Measurements from ENCODE around the gene UBQLN1.

Gene UBQLN1

GRCh38 chr9:83639266-83639665 is 68.5 kb downstream of the UBQLN1 start:
- TF ChIP-seq ZBTB7A (IDR thresholded peaks at IDR 0.05; ENCODE audit: low read depth) (no peak), EP300 (IDR thresholded peaks at IDR 0.05; ENCODE audit: borderline replicate concordance) (no peak), NFIC (IDR thresholded peaks at IDR 0.05) (no peak), CREB1 (IDR thresholded peaks at IDR 0.05; ENCODE audit: low read depth) (no peak)

DNA sequence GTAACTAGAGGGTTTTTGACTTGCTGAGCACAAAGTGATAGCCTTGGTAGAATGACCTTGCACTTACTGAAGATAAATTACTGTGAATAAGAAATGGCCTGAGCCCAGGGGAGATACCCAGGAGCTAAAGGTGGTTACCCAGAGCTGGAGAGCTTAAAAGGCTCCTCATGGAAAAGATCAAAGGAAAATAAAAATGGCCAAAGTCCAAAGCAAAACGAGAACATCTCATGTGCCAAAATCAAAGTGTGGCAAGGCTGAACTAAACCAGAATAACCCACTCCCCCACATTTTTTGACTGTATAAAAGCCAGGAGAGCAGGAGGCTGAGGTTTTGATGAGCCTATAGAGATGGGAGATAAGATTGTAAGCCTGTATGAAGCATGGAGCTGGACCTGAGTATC is 70.4 kb downstream of the UBQLN1 start:
- TF ChIP-seq, protein P1, sequence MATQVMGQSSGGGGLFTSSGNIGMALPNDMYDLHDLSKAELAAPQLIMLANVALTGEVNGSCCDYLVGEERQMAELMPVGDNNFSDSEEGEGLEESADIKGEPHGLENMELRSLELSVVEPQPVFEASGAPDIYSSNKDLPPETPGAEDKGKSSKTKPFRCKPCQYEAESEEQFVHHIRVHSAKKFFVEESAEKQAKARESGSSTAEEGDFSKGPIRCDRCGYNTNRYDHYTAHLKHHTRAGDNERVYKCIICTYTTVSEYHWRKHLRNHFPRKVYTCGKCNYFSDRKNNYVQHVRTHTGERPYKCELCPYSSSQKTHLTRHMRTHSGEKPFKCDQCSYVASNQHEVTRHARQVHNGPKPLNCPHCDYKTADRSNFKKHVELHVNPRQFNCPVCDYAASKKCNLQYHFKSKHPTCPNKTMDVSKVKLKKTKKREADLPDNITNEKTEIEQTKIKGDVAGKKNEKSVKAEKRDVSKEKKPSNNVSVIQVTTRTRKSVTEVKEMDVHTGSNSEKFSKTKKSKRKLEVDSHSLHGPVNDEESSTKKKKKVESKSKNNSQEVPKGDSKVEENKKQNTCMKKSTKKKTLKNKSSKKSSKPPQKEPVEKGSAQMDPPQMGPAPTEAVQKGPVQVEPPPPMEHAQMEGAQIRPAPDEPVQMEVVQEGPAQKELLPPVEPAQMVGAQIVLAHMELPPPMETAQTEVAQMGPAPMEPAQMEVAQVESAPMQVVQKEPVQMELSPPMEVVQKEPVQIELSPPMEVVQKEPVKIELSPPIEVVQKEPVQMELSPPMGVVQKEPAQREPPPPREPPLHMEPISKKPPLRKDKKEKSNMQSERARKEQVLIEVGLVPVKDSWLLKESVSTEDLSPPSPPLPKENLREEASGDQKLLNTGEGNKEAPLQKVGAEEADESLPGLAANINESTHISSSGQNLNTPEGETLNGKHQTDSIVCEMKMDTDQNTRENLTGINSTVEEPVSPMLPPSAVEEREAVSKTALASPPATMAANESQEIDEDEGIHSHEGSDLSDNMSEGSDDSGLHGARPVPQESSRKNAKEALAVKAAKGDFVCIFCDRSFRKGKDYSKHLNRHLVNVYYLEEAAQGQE (IDR thresholded peaks at IDR 0.05; ENCODE audit: low read depth), result no peak
- TF ChIP-seq TEAD4 (IDR thresholded peaks at IDR 0.05), result no peak
- TF ChIP-seq CREB1 (IDR thresholded peaks at IDR 0.05; ENCODE audit: low read depth), result no peak
- TF ChIP-seq FOXM1 (IDR thresholded peaks at IDR 0.05; ENCODE audit: borderline replicate concordance, low read depth), result no peak
- no peak for TF ChIP-seq CEBPB (IDR thresholded peaks at IDR 0.05)
- TF ChIP-seq EGR1 (IDR thresholded peaks at IDR 0.05), result no peak
- TF ChIP-seq YY1 (IDR thresholded peaks at IDR 0.05; ENCODE audit: low read depth), result no peak
- TF ChIP-seq, protein P2, sequence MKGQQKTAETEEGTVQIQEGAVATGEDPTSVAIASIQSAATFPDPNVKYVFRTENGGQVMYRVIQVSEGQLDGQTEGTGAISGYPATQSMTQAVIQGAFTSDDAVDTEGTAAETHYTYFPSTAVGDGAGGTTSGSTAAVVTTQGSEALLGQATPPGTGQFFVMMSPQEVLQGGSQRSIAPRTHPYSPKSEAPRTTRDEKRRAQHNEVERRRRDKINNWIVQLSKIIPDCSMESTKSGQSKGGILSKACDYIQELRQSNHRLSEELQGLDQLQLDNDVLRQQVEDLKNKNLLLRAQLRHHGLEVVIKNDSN (IDR thresholded peaks at IDR 0.05), result no peak
- TF ChIP-seq TAF1 (IDR thresholded peaks at IDR 0.05; ENCODE audit: low read depth), result no peak
- TF ChIP-seq TCF12 (IDR thresholded peaks at IDR 0.05; ENCODE audit: low read depth), result no peak
- TF ChIP-seq RAD21 (IDR thresholded peaks at IDR 0.05; ENCODE audit: low read depth), result no peak
- TF ChIP-seq, protein P3, sequence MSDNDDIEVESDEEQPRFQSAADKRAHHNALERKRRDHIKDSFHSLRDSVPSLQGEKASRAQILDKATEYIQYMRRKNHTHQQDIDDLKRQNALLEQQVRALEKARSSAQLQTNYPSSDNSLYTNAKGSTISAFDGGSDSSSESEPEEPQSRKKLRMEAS (IDR thresholded peaks at IDR 0.05), result no peak
- no peak for TF ChIP-seq EP300 (IDR thresholded peaks at IDR 0.05; ENCODE audit: borderline replicate concordance)

DNA sequence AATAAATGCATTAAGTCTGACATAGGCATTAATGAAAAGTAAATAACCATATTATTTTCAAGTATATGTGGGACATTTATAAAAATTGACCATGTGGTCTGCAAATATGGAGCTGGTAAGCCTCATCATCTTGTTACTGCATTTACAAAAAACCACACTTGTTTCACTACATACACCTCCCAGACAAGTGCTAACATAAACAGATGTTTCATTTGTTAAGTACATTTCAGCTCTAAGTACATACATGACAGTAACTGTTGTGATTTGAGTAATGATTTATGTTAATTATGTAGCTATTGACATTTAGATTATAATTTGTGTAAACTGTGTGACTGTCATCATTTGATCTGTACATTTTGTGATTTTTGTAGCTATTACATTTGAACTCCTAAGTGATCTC is 70.9 kb downstream of the UBQLN1 start:
- TF ChIP-seq CREB1 (IDR thresholded peaks at IDR 0.05; ENCODE audit: low read depth) (no peak), ZBTB7A (IDR thresholded peaks at IDR 0.05; ENCODE audit: low read depth) (no peak), TEAD4 (IDR thresholded peaks at IDR 0.05) (no peak)
- TF ChIP-seq, protein P1 (IDR thresholded peaks at IDR 0.05; ENCODE audit: low read depth), result no peak

DNA sequence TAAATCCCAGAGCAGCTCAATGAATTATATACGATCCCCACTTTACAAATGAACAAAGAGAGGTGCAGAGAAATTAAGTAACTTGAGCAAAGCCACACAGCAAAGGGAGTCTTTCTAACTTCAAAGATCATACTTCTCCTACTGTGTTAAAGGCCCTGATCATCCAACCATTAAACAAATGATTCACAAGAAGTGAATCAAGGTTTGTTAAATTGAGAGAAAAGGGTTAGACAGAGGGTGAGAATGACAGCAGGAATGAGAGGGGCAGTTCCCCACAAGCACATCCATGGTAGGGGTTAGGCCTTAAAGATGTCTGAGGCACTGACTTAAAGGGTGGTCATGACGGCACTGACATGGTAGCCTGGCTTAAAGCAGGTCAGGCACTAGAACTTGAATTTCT is 74.1 kb downstream of the UBQLN1 start:
- TF ChIP-seq, protein P2 (IDR thresholded peaks at IDR 0.05), result no peak
- TF ChIP-seq, protein P1 (IDR thresholded peaks at IDR 0.05; ENCODE audit: low read depth), result no peak
- TF ChIP-seq CEBPB (IDR thresholded peaks at IDR 0.05) (no peak), NFIC (IDR thresholded peaks at IDR 0.05) (no peak), YY1 (IDR thresholded peaks at IDR 0.05; ENCODE audit: low read depth) (no peak), TCF12 (IDR thresholded peaks at IDR 0.05; ENCODE audit: low read depth) (no peak), TEAD4 (IDR thresholded peaks at IDR 0.05) (no peak), EGR1 (IDR thresholded peaks at IDR 0.05) (no peak), RAD21 (IDR thresholded peaks at IDR 0.05; ENCODE audit: low read depth) (no peak), FOXM1 (IDR thresholded peaks at IDR 0.05; ENCODE audit: borderline replicate concordance, low read depth) (no peak), TAF1 (IDR thresholded peaks at IDR 0.05; ENCODE audit: low read depth) (no peak), ZBTB7A (IDR thresholded peaks at IDR 0.05; ENCODE audit: low read depth) (no peak), EP300 (IDR thresholded peaks at IDR 0.05; ENCODE audit: borderline replicate concordance) (no peak), CREB1 (IDR thresholded peaks at IDR 0.05; ENCODE audit: low read depth) (no peak)
- TF ChIP-seq, protein P3 (IDR thresholded peaks at IDR 0.05), result no peak

DNA sequence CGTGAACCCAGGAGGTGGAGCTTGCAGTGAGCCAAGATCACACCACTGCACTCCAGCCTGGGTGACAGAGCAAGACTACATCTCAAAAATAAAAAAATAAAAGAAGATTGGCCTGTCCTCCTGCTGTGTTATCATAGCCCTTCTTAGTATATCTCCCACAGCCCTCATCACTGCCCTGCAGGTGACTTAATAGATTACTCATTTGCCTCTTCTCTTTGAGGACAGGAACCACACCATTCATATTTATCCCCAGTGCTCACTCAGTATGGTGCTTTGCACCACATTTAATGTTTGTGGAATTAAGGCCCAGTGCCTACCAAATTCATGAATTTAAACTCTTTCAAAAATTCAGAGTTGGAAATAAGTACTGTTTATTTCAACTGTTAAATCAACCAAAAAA is 74.5 kb downstream of the UBQLN1 start:
- TF ChIP-seq, protein P2 (IDR thresholded peaks at IDR 0.05), result no peak
- TF ChIP-seq FOXM1 (IDR thresholded peaks at IDR 0.05; ENCODE audit: borderline replicate concordance, low read depth) (no peak), YY1 (IDR thresholded peaks at IDR 0.05; ENCODE audit: low read depth) (no peak), CREB1 (IDR thresholded peaks at IDR 0.05; ENCODE audit: low read depth) (no peak), TEAD4 (IDR thresholded peaks at IDR 0.05) (no peak), EP300 (IDR thresholded peaks at IDR 0.05; ENCODE audit: borderline replicate concordance) (no peak), TCF12 (IDR thresholded peaks at IDR 0.05; ENCODE audit: low read depth) (no peak), ZBTB7A (IDR thresholded peaks at IDR 0.05; ENCODE audit: low read depth) (no peak), CEBPB (IDR thresholded peaks at IDR 0.05) (no peak), TAF1 (IDR thresholded peaks at IDR 0.05; ENCODE audit: low read depth) (no peak), RAD21 (IDR thresholded peaks at IDR 0.05; ENCODE audit: low read depth) (no peak), NFIC (IDR thresholded peaks at IDR 0.05) (no peak), EGR1 (IDR thresholded peaks at IDR 0.05) (no peak)
- TF ChIP-seq, protein P3 (IDR thresholded peaks at IDR 0.05), result no peak
- TF ChIP-seq, protein P1 (IDR thresholded peaks at IDR 0.05; ENCODE audit: low read depth), result no peak

Data from Ishikawa (cell line).